ENCODE results near the gene UBXN10. TPM values are rescaled to one million over a fixed set of nuclear protein-coding genes. Genes with fewer than 3 reads are reported as not detected.
A peak's percentile ranks its signal among the peaks of the same experiment; 100 is the strongest.

UBXN10 gene
- total RNA-seq, 1 donor from 2014 or later, result 5.0 TPM

- peaks cover 6% of the 10 kb centered on the region for H3K4me1 Mint-ChIP-seq (ENCODE audit: unreplicated experiment)
- no peaks in the 10 kb centered on the region for H3K36me3 Mint-ChIP-seq
- H3K9me3 Mint-ChIP-seq, result peaks cover 4% of the 10 kb centered on the region
- H3K27me3 Mint-ChIP-seq, result no peaks in the 10 kb centered on the region
- no peak for TF ChIP-seq CTCF (conservative IDR thresholded peaks at IDR 0.05)
- no peak for DNase-seq (ENCODE audit: extremely low spot score, unreplicated experiment)
- peak overlapping the region; percentile 50 for H3K27ac Mint-ChIP-seq
- H3K4me3 Mint-ChIP-seq, result peak overlapping the region; percentile 41
These were observed 31.5 kb upstream of the UBXN10 start for GRCh38 chr1:20154301-20154831.

- Mint-ChIP-seq H3K36me3 (no peaks in the 10 kb centered on the region), H3K27ac (no peak overlapping the region), H3K4me1 (ENCODE audit: unreplicated experiment) (peaks cover 6% of the 10 kb centered on the region), H3K4me3 (no peak overlapping the region), H3K27me3 (peaks cover 3% of the 10 kb centered on the region), H3K9me3 (peaks cover 4% of the 10 kb centered on the region)
- TF ChIP-seq CTCF (conservative IDR thresholded peaks at IDR 0.05), result no peak
- no peak for DNase-seq (ENCODE audit: extremely low spot score, unreplicated experiment)
These were observed 27.4 kb upstream of the UBXN10 start for GRCh38 chr1:20158358-20159070.

GRCh38 chr1:20160034-20160433 is 25.9 kb upstream of the UBXN10 start:
- Mint-ChIP-seq H3K27me3 (peaks cover 8% of the 10 kb centered on the region), H3K4me1 (ENCODE audit: unreplicated experiment) (no peaks in the 10 kb centered on the region), H3K4me3 (no peak overlapping the region), H3K36me3 (no peaks in the 10 kb centered on the region), H3K27ac (no peak overlapping the region), H3K9me3 (peaks cover 5% of the 10 kb centered on the region)
- TF ChIP-seq CTCF (conservative IDR thresholded peaks at IDR 0.05), result no peak
- DNase-seq (ENCODE audit: extremely low spot score, unreplicated experiment), result no peak

- no peak overlapping the region for H3K27ac Mint-ChIP-seq
- H3K36me3 Mint-ChIP-seq, result no peaks in the 10 kb centered on the region
- DNase-seq (ENCODE audit: extremely low spot score, unreplicated experiment), result no peak
- no peak for TF ChIP-seq CTCF (conservative IDR thresholded peaks at IDR 0.05)
- H3K4me1 Mint-ChIP-seq (ENCODE audit: unreplicated experiment), result no peaks in the 10 kb centered on the region
- no peak overlapping the region for H3K4me3 Mint-ChIP-seq
- H3K27me3 Mint-ChIP-seq, result peaks cover 23% of the 10 kb centered on the region
- H3K9me3 Mint-ChIP-seq, result peaks cover 6% of the 10 kb centered on the region
These were observed 21.1 kb upstream of the UBXN10 start for GRCh38 chr1:20164694-20165202.

- peak; percentile 58 for TF ChIP-seq CTCF (conservative IDR thresholded peaks at IDR 0.05)
- peaks cover 23% of the 10 kb centered on the region for H3K27me3 Mint-ChIP-seq
- no peak overlapping the region for H3K27ac Mint-ChIP-seq
- no peaks in the 10 kb centered on the region for H3K36me3 Mint-ChIP-seq
- H3K4me3 Mint-ChIP-seq, result no peak overlapping the region
- no peak for DNase-seq (ENCODE audit: extremely low spot score, unreplicated experiment)
- H3K9me3 Mint-ChIP-seq, result peaks cover 6% of the 10 kb centered on the region
- H3K4me1 Mint-ChIP-seq (ENCODE audit: unreplicated experiment), result no peaks in the 10 kb centered on the region
These were observed 20.4 kb upstream of the UBXN10 start for GRCh38 chr1:20165522-20165951.

Data from type B pancreatic cell (in vitro differentiated cells).